ENCODE data around the gene THBS1. TPM values are rescaled to one million over a fixed set of nuclear protein-coding genes. Genes with fewer than 3 reads are reported as not detected.

Gene THBS1
- polyA plus RNA-seq, 6 donors from 2014 or later = 0.31 to 2.3 (median 0.88) TPM; not detected in 1

- no peaks in the 10 kb centered on the region for H3K9me3 Mint-ChIP-seq
- no peak overlapping the region for H3K4me3 Mint-ChIP-seq
- H3K36me3 Mint-ChIP-seq = no peaks in the 10 kb centered on the region
- H3K27me3 Mint-ChIP-seq = peaks cover 0 to 9% (median 4%) of the 10 kb centered on the region in 3 donors
- no peak overlapping the region for H3K27ac Mint-ChIP-seq
- ATAC-seq (ENCODE audit: low read depth in 2 of 2) = no peak
- DNase-seq = no peak
- H3K4me1 Mint-ChIP-seq = no peaks in the 10 kb centered on the region
Observed at GRCh38 chr15:39645138-39645975, 64.5 kb downstream of the THBS1 start.

DNA sequence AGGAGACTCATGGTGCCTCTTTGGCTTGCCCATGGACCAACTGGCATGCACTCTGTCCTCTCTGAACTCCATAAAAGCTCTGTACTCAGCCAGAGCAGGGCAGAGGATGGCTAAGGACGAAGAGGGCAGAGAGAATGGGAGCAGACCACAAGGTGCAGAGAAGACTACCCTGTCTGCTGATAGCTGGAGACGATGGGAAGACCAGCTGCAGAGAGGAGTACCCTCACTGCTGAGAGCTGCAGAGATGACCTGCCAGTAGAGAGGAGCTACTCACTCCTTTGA lies 65.0 kb downstream of the THBS1 start:
- Mint-ChIP-seq H3K4me3 (no peak overlapping the region), H3K36me3 (no peaks in the 10 kb centered on the region)

GRCh38 chr15:39646425-39646824 lies 65.5 kb downstream of the THBS1 start:
- Mint-ChIP-seq H3K9me3 (no peaks in the 10 kb centered on the region), H3K27me3 (peaks cover 0 to 4% (median 4%) of the 10 kb centered on the region in 3 donors), H3K27ac (no peak overlapping the region), H3K4me3 (no peak overlapping the region), H3K4me1 (no peaks in the 10 kb centered on the region), H3K36me3 (no peaks in the 10 kb centered on the region)
- DNase-seq = no peak
- no peak for ATAC-seq (ENCODE audit: low read depth in 2 of 2)

More for the DNA sequence above, 65.0 kb downstream of the THBS1 start:
- no peak for ATAC-seq (ENCODE audit: low read depth in 2 of 2)
- Mint-ChIP-seq H3K4me1 (no peaks in the 10 kb centered on the region), H3K9me3 (no peaks in the 10 kb centered on the region), H3K27me3 (peaks cover 0 to 4% (median 4%) of the 10 kb centered on the region in 3 donors), H3K27ac (no peak overlapping the region)
- no peak for DNase-seq

Other genes starting within 250 kb of the THBS1 start
- under 1 TPM; 0.14 to 0.44 (median 0.27) TPM for gene FSIP1, start 201.8 kb downstream of the THBS1 start, polyA plus RNA-seq (ENCODE audit: low read depth in 6 of 6)

All from naive B cell (primary cell).